Activated naive CD8-positive, alpha-beta T cell (primary cell): ENCODE results near the gene PAN3.
"Not testable (repeated sequence)": the region's sequence is repeated elsewhere in the genome, so short reads cannot be mapped to it uniquely, and the experiment has no call there.

Experiments used
- H3K27ac Mint-ChIP-seq: one replicate; pipeline ENCODE4 v1.8.0; 2021; ENCODE audit warnings: mixed read lengths
- H3K27me3 Mint-ChIP-seq: one replicate; pipeline ENCODE4 v1.8.0; 2021; ENCODE audit warnings: mixed read lengths
- H3K36me3 Mint-ChIP-seq: one replicate; pipeline ENCODE4 v1.8.0; 2021; ENCODE audit warnings: mixed read lengths
- H3K4me1 Mint-ChIP-seq: one replicate; pipeline ENCODE4 v1.8.0; 2021; ENCODE audit warnings: low read depth, mixed read lengths
- H3K4me3 Mint-ChIP-seq: one replicate; pipeline ENCODE4 v1.8.0; 2021; ENCODE audit warnings: mild to moderate bottlenecking, mixed read lengths
- H3K9me3 Mint-ChIP-seq: one replicate; pipeline ENCODE4 v1.8.0; 2021; ENCODE audit warnings: low read depth, mixed read lengths

Gene PAN3

DNA sequence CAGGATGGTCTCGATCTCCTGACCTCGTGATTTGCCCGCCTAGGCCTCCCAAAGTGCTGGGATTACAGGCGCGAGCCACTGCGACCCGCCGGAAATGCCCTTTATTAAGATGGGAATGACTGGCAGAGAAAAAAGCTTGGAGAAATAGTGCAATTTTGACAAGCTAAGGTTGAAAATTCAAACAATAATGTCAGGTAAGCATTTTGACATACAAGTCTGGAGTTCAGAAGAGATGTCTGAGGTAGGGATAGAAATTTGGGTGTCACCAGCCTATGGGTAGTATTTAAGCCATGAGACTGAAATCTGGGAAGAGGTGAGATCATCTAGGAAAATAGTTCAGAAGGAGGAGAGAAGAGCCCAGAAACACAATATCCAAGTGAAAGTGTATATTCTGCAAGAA is 17.1 kb upstream of the PAN3 start:
- Mint-ChIP-seq H3K27me3 (peaks cover 2% of the 10 kb centered on the region), H3K36me3 (no peaks in the 10 kb centered on the region), H3K4me1 (peaks cover 2% of the 10 kb centered on the region), H3K4me3 (no peak overlapping the region), H3K9me3 (no peaks in the 10 kb centered on the region), H3K27ac (no peak overlapping the region)

DNA sequence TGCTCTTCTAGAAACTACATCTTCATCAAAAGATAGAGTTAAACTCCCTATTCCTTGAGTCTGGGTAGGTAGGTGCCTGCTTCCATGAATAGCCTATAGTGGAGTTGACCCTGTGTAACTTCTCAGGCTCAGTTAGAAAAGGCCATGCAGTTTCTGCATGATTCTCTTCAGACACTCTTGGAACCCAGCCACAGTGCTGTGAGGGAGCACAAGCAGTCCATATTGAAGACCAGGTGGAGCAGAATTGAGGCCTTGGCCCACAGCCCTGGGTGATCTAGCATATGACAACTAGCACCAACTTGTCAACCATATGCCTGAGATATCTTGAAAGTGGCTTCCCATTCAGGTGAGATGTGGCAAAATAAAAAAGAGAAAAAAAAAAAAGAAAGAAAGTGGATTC is 10.3 kb upstream of the PAN3 start:
- H3K27ac Mint-ChIP-seq, result no peak overlapping the region
- H3K9me3 Mint-ChIP-seq, result no peaks in the 10 kb centered on the region

DNA sequence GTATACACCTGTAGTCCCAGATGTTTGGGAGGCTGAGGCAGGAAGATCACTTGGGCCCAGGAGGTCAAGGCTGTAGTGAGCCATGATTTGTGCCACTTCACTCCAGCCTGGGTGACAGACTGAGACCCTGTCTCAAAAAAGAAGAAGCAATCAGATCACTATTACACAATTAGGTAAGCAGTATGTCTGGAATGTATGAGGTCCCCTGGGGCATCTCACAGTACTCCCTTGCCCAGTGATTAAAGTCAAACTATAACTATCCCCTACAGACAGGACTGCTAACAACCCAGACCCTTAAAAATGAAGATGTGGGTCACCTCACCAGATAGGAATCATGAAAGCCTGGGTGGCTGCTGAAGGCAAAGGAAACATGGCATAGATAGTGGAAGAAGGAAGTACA is 9.4 kb upstream of the PAN3 start:
- H3K4me1 Mint-ChIP-seq, result no peaks in the 10 kb centered on the region
- H3K9me3 Mint-ChIP-seq, result no peaks in the 10 kb centered on the region
- H3K36me3 Mint-ChIP-seq, result no peaks in the 10 kb centered on the region
- no peak overlapping the region for H3K27ac Mint-ChIP-seq
- H3K27me3 Mint-ChIP-seq, result no peaks in the 10 kb centered on the region
- H3K4me3 Mint-ChIP-seq, result no peak overlapping the region

More for the DNA sequence above, 10.3 kb upstream of the PAN3 start:
- H3K4me3 Mint-ChIP-seq, result no peak overlapping the region
- no peaks in the 10 kb centered on the region for H3K27me3 Mint-ChIP-seq
- no peaks in the 10 kb centered on the region for H3K36me3 Mint-ChIP-seq
- H3K4me1 Mint-ChIP-seq, result no peaks in the 10 kb centered on the region

DNA sequence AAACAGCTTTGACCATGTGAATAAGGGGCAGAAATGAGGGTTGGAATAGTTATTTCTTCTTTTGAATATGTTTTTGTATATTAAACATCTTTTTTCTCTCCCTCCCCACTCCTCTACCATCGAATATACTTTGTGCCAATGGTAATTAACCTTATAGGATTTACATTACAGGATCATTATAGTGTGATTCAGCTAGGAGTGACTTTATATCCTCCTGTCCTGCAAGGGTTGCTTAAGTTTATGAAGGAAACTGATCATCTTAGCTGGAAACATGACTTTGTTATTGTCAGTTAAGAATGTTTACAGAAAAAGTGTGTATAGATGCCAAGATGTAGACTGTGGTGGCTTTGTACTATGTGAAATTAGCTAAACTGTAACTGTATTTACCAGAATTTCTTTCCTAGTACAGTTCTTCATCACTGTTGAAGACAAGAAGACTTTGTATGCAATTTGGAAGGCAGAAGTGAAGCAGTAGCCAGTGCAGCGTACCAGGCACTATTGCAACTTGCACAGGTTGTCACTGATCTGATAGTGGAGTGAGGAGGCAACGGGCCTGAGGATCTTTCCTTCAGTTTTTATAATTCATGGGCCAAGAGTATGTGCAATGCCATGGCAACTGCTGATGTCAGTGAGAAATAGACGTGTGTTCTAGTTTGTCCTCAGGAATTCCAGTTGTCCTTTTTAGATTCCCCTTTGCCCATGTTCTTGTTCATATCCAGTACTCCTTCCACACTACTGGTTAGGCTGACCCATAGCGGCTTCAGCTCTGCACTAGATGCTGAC is 8.2 kb upstream of the PAN3 start:
- H3K9me3 Mint-ChIP-seq, result no peaks in the 10 kb centered on the region
- no peaks in the 10 kb centered on the region for H3K4me1 Mint-ChIP-seq
- H3K27me3 Mint-ChIP-seq, result no peaks in the 10 kb centered on the region
- H3K36me3 Mint-ChIP-seq, result no peaks in the 10 kb centered on the region
- H3K4me3 Mint-ChIP-seq, result no peak overlapping the region
- H3K27ac Mint-ChIP-seq, result no peak overlapping the region

- Mint-ChIP-seq H3K9me3 (no peaks in the 10 kb centered on the region), H3K4me1 (peaks cover 6% of the 10 kb centered on the region), H3K27me3 (no peaks in the 10 kb centered on the region), H3K4me3 (no peak overlapping the region), H3K36me3 (no peaks in the 10 kb centered on the region), H3K27ac (no peak overlapping the region)
These were observed 6.7 kb upstream of the PAN3 start for GRCh38 chr13:28131646-28132045.

GRCh38 chr13:28136916-28137315 is 1.4 kb upstream of the PAN3 start:
- Mint-ChIP-seq H3K4me3 (peak overlapping the region; percentile 97), H3K9me3 (no peaks in the 10 kb centered on the region), H3K36me3 (no peaks in the 10 kb centered on the region), H3K4me1 (peaks cover 39% of the 10 kb centered on the region), H3K27me3 (no peaks in the 10 kb centered on the region), H3K27ac (peak overlapping the region; percentile 96)

DNA sequence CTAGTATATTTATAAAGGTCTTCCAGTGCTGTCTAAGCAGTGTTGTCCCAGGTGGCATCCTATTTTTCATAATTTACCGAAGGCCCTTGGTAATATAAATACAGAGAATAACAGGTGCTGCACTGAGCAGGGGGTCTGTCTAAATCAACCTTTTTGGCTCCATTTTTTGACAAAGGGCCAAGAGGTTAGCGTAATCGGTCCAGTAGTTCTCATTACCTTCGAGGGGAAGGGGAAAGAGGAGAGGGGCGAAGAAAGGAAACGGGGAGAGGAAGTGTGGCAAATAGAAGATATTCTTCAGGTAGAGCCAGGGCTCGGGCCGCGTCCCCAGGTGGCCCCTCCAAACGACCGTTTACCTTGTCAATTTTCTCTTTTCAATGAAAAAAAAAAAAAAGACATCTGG is 749 bp upstream of the PAN3 start:
- H3K4me1 Mint-ChIP-seq, result peaks cover 46% of the 10 kb centered on the region
- H3K36me3 Mint-ChIP-seq, result no peaks in the 10 kb centered on the region
- no peaks in the 10 kb centered on the region for H3K27me3 Mint-ChIP-seq
- no peaks in the 10 kb centered on the region for H3K9me3 Mint-ChIP-seq
- peak overlapping the region; percentile 97 for H3K4me3 Mint-ChIP-seq
- peak overlapping the region; percentile 96 for H3K27ac Mint-ChIP-seq

DNA sequence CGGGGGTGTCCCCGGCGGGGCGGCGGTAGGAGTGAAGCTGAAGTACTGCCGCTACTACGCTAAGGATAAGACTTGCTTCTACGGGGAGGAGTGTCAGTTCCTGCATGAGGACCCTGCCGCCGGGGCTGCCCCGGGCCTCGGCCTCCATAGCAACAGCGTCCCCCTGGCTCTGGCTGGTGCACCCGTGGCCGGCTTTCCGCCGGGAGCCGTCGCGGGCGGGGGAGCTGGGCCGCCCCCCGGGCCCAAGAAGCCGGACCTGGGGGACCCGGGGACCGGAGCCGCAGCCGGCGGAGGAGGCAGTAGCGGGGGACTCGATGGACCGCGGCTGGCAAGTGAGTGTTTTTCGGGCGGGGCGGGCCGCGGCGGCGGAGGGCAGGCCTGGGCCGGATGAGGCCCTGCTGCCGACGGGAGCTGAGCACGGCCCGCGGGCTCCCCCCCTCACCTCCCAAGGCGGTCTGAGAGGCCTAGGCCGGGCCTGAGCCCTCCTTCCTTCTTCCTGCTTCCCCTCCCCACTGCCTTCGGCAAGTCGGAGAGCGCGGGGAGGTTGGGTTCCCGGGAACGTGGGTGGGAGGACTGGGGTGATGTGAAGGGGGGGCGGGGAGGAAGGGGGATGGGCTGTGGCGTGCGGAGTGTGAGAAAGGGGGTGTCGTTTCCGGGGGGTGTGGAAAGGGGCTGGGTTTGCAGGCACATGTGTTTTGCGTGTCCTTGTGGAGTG is 568 bp downstream of the PAN3 start:
- Mint-ChIP-seq H3K27ac (peak overlapping the region; percentile 87), H3K27me3 (no peaks in the 10 kb centered on the region), H3K9me3 (no peaks in the 10 kb centered on the region), H3K36me3 (no peaks in the 10 kb centered on the region), H3K4me1 (peaks cover 57% of the 10 kb centered on the region), H3K4me3 (peak overlapping the region; percentile 97)

DNA sequence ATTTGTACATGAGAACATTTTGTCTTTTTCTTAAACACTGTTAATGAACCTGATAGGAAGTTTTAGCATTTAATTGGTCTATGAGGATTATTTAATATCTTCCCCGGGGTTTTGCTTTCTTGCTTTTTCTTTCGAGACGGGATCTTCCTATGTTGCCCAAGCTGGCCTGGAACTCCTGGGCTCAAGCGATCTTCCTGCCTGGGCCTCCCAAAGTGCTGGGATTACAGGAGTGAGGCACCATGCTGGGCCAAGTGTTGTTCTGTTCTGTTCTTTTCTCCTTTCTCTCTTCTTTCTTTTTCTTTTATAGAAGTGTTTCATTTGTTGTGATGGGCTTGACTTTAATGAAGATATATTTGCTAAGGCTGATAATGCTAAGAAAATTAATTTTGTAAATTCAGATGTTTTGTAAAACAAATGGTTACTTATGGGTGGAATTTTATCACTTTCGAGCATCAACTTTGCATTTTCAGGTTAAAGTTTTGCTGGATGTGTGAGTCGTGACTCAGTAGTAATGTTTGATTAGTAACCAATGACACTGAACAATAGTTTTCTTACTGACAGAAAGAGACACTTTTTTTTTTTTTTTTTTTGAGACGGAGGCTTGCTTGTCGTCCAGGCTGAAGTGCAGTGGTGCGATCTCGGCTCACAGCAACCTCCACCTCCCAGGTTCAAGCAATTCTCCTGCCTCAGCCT is 2.2 kb downstream of the PAN3 start:
- H3K4me1 Mint-ChIP-seq, result peaks cover 61% of the 10 kb centered on the region
- H3K27ac Mint-ChIP-seq, result peak overlapping the region; percentile 87
- no peaks in the 10 kb centered on the region for H3K27me3 Mint-ChIP-seq
- no peaks in the 10 kb centered on the region for H3K9me3 Mint-ChIP-seq
- H3K36me3 Mint-ChIP-seq, result no peaks in the 10 kb centered on the region
- H3K4me3 Mint-ChIP-seq, result peak overlapping the region; percentile 97

DNA sequence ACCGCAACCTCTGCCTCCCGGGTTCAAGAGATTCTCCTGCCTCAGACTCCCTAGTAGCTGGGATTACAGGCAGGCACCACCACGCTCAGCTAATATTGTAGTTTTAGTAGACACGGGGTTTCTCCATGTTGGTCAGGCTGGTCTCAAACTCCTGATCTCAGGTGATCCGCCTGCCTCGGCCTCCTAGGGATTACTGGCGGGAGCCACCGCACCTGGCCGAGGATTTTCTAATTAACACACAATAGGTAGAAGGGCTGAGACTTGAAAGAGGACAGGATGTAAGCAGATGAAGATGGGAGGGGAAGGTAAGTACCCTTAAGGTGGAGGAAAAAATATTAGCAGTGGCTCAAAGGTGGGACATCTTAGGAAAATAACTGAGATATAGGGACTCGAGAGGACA is 3.2 kb downstream of the PAN3 start:
- not testable (repeated sequence) for H3K9me3 Mint-ChIP-seq, H3K36me3 Mint-ChIP-seq, H3K27me3 Mint-ChIP-seq
- Mint-ChIP-seq H3K27ac (peak overlapping the region; percentile 73), H3K4me1 (peaks cover 63% of the 10 kb centered on the region), H3K4me3 (peak overlapping the region; percentile 81)

GRCh38 chr13:28145049-28145448 is 6.7 kb downstream of the PAN3 start:
- no peak overlapping the region for H3K27ac Mint-ChIP-seq
- H3K4me1 Mint-ChIP-seq, result peaks cover 75% of the 10 kb centered on the region
- no peak overlapping the region for H3K4me3 Mint-ChIP-seq
- H3K36me3 Mint-ChIP-seq, result peaks cover 6% of the 10 kb centered on the region
- no peaks in the 10 kb centered on the region for H3K27me3 Mint-ChIP-seq
- H3K9me3 Mint-ChIP-seq, result no peaks in the 10 kb centered on the region

DNA sequence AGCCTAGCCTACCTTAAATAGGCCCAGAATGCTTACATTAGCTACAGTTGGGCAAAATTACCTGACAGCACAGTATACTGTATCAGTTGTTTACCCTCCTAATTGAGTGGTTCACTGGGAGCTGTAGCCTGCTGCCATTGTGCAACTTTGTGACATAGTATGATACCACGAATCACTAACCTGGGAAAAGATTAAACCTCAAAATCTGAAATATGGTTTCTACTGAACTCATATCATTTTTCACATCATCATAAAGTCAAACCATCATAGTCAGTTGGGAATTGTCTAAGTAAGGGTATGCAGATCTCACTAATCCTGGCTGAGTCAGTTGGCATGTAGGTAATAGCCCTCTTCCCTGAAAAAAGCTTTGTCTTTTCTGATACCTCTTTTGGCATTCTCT is 9.2 kb downstream of the PAN3 start:
- Mint-ChIP-seq H3K27me3 (no peaks in the 10 kb centered on the region), H3K9me3 (no peaks in the 10 kb centered on the region), H3K36me3 (peaks cover 6% of the 10 kb centered on the region), H3K4me1 (peaks cover 64% of the 10 kb centered on the region), H3K4me3 (peak overlapping the region; percentile 27), H3K27ac (no peak overlapping the region)

DNA sequence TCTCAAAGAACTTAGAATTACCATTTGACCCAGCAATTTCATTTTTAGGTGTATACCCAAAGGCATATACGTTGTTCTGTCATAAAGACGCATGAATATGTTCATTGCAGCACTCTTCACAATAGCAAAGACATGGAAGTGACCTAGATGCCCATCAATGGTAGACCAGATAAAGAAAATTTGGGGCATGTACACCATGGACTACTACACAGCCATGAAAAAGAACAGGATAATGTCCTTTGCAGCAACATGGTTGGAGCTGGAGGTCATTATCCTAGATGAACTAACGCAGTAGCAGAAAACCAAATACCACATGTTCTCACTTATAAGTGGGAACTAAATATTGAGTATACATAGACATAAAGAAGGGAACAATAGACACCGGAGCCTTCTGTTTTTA is 20.7 kb downstream of the PAN3 start:
- Mint-ChIP-seq H3K4me1 (peaks cover 50% of the 10 kb centered on the region), H3K4me3 (no peak overlapping the region), H3K27me3 (no peaks in the 10 kb centered on the region), H3K9me3 (no peaks in the 10 kb centered on the region), H3K27ac (no peak overlapping the region), H3K36me3 (peaks cover 22% of the 10 kb centered on the region)

GRCh38 chr13:28161370-28161769 is 23.0 kb downstream of the PAN3 start:
- Mint-ChIP-seq H3K4me1 (peaks cover 59% of the 10 kb centered on the region), H3K36me3 (peaks cover 23% of the 10 kb centered on the region), H3K27ac (peak overlapping the region; percentile 70), H3K27me3 (no peaks in the 10 kb centered on the region), H3K4me3 (peak overlapping the region; percentile 37), H3K9me3 (no peaks in the 10 kb centered on the region)

DNA sequence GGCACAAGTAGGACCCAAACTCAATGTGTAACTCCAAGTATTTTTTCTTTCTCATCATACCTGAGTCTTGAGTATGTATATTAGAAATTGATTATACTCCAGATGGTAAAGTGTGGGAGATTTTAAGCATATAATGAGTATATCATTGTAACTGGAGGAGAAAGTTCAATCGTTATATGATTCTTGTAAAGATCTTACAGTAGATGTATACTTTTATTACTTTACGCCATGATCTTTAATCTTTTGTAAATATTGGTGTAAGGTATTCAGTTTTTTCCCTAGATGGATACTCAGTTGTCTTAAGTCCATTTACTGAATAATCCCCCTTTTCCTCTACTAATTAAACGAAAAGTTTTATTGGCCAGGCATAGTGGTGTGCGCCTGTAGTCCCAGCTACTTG is 25.2 kb downstream of the PAN3 start:
- peaks cover 10% of the 10 kb centered on the region for H3K36me3 Mint-ChIP-seq
- no peaks in the 10 kb centered on the region for H3K27me3 Mint-ChIP-seq
- peaks cover 65% of the 10 kb centered on the region for H3K4me1 Mint-ChIP-seq
- no peak overlapping the region for H3K4me3 Mint-ChIP-seq
- no peaks in the 10 kb centered on the region for H3K9me3 Mint-ChIP-seq
- H3K27ac Mint-ChIP-seq, result no peak overlapping the region
